Glomerular endothelial cell (primary cell): ENCODE measurements around the gene FAAH. TPM values are rescaled to one million over a fixed set of nuclear protein-coding genes. Genes with fewer than 3 reads are reported as not detected.
"Not testable (repeated sequence)": the region's sequence is repeated elsewhere in the genome, so short reads cannot be mapped to it uniquely, and the experiment has no call there.

Source experiments
- DNase-seq: peaks from one replicate; pipeline ENCODE4 v3.0.0-alpha.2; 2011; ENCODE audit warnings: low read depth, low spot score; ENCODE audit errors: extremely low read depth
- total RNA-seq: library from RNA; depleted of rRNA; stranded (reverse); fragments of >200 nt; gene quantifications from 2 replicates; pipeline ENCODE4 v1.2.3, GENCODE V29; 2015

The FAAH gene
- total RNA-seq = 0.97 and 0.99 TPM in 2 replicates

DNA sequence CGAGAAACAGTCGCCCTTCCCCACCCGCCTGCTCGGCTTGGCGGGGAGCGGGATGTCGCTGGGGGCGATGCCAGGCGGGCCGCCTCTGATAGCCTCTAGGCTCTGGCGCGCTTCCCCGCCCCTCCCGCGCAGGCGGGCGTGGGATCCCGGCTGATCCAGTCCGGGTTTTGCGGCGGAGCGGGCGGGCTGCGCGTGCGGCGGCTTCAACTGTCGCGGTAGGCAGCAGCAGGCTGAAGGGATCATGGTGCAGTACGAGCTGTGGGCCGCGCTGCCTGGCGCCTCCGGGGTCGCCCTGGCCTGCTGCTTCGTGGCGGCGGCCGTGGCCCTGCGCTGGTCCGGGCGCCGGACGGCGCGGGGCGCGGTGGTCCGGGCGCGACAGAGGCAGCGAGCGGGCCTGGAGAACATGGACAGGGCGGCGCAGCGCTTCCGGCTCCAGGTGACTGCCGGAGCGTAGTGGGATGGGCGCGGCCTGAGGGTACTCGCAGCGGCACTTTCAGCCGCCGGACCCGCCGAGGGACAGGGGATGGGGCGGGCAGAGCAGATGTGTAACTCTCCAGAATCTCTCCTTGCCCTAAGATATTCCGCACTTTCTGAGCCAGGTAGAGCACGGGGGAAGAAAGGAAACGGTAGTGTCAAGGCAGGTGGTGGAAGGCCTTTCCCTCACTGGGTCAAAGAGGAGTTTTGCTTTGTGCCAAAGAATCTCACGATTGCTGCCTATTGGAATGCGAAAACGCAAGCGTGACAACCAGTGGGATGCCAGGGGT, at the start of gene FAAH:
Gene FAAH (plus strand): TSS at position 210 of the 764 bp plus-strand sequence. CDS start 32 bp downstream, at position 242.
- DNase-seq = no peak

DNA sequence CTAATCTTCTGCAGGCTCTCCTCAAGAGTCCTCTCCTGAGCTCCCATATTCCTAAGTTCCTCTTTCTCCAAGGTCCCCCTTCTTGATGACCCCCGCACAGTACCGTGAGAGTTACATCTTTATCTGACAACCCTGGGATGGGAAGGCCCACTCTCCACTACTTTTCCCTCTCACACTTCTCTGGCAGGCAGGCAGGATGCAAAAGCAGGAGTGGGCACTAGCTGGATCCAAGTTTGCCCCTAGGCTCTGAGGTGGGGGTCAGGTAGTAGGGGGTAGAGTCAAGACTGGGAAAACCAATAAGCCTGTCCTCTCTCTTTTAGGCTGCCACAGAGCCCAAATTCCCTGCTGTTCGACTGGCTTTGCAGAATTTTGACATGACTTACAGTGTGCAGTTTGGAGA, 49.6 kb upstream of the FAAH start:
- DNase-seq = no peak

DNA sequence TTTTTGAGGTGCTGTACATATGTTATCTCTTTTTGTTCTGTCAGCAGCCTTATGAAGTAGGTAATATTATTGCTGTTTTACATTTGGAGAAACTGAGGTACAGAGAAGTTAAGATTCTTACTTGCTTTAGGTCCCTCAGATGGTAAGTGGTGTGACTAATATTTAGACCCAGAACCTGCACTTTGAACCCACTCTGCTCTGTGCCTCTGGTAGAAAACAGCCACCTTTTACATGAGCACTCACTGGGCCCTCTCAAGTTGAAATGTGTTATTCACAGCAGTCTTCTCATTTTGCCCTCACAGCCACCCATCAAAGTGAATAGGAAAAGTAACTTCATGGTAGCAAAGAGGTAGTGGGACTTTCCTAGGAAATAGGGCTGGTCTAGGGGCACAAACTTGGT, 48.8 kb upstream of the FAAH start:
- DNase-seq = no peak

DNA sequence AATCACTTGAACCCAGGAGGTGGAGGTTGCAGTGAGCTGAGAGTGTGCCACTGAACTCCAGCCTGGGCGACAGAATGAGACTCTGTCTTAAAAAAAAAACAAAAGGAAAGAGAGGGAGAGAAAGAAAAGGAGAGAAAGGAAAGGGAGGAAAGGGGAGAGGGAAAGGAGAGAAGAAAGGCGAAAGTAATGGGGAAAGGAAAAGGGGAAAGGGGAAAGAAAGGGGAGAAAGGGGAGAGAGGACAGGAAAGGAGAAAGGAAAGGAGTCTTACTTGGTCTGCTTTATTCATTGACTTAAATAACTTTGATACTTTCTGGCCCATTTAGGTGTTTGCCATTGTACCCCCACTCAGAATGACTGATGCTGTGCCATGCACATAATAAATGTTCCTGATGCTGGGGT, 41.8 kb upstream of the FAAH start:
- DNase-seq = no peak

GRCh38 chr1:46355920-46356319, 38.2 kb upstream of the FAAH start:
- not testable (repeated sequence) for DNase-seq

GRCh38 chr1:46362158-46362557, 32.0 kb upstream of the FAAH start:
- no peak for DNase-seq

GRCh38 chr1:46363121-46363520, 31.0 kb upstream of the FAAH start:
- no peak for DNase-seq

DNA sequence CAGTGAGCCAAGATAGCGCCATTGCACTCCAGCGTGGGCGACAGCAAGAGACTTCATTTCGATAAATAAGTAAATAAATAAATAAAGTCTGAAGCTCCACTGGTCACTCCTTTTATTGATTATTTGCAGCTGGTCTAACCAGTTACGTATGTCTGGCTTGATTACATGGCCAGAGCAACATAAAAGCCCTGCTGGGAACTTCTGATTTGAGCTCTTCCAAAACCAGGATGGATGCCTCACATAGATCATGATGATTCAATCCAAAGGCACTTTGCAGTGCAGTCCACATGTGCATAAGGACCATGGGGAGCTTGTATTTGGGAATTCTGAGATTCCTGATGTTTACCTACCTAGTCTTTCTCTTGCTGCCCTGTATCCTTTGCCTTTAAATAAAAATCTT, 29.5 kb upstream of the FAAH start:
- no peak for DNase-seq

- DNase-seq = not testable (repeated sequence)
Measured at GRCh38 chr1:46365796-46366195, 28.3 kb upstream of the FAAH start.

DNA sequence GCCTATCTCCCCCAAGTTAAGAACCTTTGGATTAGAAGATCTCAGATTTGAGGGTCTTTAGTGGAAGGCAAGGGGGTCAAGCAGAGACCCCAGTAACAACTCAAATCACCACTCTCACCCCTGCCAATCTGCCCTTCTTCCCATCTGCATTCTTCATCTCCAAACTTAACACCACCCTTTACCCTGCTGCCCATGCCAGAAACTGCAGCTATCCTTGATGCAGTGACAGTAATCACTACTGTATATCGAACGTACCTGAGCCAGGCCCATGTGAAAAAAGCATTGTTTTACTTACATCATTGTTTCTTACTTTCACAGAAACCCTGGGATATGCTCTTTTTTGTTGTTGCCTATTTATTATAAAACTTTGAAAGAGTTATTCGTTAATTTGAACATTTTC, 27.0 kb upstream of the FAAH start:
- no peak for DNase-seq

- DNase-seq = not testable (repeated sequence)
Measured at GRCh38 chr1:46367701-46368100, 26.4 kb upstream of the FAAH start.

DNA sequence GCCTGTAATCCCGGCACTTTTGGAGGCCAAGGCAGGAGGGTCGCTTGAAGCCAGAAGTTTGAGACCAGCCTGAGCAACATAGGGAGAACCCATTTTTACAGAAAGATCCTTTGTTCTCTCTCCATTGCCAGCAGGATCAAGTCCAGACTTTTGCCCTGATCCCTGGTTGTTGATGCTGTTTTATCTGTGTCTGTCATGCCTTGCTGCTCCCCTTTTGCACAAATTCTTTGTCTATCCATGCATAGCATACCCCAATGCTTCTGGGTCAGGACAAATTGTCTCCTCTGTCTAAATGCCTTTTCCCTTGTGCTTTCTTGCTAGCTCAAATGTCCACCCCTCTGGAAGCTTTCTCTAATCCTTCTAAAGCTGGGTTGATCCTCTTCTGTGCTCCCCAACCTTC, 25.3 kb upstream of the FAAH start:
- DNase-seq = no peak

DNA sequence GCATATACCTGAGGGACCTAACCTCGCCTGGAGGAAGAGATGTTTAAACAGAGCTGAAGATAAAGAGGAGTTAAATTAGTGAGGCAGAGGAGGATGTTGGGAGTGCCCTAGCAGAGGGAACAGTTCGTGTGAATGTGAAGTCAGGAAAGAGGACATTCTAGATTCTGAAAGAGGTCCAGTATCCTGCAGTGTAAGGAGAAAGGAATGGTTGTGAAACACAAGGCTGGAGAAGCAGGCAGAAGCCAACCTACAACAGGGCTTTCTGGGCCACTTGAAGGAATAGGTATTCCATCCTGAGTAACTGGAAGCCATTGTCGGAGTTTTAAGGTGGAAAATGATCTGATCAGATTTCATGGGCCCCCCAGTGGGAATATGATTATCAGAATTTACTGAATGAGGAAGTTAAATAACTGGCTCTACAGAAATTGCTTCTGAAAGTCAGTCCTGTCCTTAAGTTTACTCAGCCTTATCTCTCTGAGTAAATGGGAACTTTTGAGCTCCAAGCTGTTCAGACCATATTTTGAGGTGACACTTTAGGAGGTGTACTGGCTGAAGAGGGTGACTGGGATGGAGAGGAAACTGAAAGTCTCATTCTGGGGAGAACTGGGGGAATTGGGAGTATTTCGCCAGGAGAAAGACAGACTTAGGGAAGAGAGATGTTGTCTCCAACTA, 24.4 kb upstream of the FAAH start:
- no peak for DNase-seq

DNA sequence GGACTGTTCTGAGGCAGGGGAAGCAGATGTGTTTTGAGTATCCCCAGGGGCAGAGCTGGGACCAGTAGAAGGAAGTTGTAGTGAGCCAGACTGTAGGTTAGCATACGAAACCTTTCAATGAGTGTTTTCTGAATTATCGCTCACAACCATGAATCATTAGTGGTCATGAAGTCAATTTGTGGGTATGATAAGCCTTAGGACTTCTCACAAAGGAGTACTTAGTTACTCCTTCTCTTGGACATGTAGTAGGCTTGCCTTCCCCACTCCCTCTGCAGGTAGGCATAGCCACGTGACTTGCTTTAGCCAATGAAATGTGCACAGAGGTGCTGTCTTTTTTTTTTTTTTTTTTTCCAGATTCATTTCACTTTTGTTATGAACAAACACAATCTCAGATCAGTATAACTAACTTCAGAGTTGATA, 23.9 kb upstream of the FAAH start:
- DNase-seq = no peak

GRCh38 chr1:46372431-46372830, 21.7 kb upstream of the FAAH start:
- no peak for DNase-seq

- no peak for DNase-seq
Measured at GRCh38 chr1:46379996-46380395, 14.1 kb upstream of the FAAH start.

GRCh38 chr1:46380508-46380907, 13.6 kb upstream of the FAAH start:
- no peak for DNase-seq

GRCh38 chr1:46393510-46393909, 607 bp upstream of the FAAH start:
- no peak for DNase-seq

DNA sequence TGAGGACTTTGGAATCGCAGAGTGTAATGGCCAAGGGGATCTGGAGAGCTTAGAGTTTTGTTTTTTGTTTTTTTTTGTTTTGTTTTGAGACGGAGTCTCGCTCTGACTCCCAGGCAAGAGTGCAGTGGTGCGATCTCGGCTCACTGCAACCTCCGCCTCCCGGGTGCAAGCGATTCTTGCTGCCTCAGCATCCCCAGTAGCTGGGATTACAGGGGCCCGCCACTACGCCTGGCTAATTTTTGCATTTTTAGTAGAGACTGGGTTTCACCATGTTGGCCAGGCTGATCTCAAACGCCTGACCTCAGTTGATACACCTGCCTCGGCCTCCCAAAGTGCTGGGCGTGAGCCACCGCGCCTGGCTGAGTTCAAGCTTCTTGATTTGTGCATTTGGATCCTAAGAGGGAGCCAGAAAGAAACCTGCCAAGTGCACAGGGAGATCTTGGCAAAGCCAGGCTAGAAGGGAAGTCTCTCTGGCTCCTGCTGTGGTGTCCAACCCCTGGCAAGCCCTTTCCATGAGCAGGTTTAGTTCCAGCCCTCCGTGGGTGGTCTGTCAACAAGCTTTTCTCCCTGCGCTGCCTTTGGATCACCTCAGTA, 852 bp downstream of the FAAH start:
- no peak for DNase-seq

DNA sequence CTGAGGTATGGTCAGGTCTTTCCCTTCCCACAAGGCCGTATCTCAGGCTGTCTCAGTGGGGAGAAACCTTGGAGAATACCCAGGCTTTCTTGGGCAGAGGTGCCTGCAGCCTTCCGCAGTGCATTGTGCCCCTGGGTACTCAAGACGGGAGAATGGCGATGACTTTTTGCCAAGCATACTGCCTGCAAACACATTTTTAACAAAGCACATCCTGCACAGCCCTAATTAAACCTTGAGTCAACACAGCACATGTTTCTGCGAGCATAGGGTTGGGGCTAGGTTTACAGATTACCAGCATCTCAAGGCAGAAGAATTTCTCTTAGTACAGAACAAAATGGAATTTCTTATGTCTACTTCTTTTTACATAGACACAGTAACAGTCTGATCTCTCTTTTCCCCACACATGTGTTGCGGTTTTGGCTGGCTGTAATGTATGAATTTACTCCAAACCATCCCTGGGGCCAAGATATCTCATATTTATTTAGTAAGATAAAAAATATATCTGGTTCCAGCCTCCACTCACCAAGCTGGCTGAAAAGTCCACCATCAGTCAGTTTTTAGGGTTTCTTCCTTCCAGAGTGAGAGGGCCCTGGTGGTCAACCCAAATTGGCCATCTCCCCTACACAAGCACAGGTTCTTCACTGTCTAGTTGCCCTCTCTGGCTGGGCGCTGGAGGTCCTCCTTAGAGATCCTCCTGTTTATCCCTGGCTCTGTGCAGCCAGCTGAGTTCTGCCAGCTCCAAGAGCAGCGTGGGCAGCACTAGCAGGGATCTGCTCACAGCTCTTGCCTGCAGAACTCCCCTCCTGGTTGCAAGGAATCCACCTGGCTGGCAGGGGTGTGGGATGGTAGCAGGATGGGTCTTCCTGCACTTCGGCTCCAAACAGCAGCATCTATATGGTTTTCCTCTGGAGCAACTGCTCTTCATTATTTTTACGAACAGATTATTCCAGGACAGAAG, 2.6 kb downstream of the FAAH start:
- no peak for DNase-seq

DNA sequence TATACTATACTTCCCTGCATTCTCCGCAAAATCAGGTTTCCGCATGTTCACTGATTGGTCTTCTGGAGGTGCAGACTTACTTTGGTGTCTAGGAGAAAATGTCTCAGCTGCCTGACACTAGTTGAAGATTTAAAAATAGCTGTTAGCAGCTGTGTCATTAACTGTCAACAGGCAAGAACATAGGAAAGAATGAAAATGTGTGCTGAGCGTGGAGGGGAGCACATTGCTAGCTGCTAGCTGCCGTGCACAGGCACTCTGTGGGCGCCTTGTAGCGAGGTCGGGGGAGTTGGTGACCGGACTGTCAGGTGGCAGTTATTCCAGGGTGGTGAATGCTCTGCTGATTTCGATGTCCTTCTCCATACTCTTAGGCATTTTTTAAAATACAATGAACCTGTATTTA, 5.2 kb downstream of the FAAH start:
- no peak for DNase-seq
